Measurements from ENCODE around the gene OR2AJ1.

Gene OR2AJ1, protein sequence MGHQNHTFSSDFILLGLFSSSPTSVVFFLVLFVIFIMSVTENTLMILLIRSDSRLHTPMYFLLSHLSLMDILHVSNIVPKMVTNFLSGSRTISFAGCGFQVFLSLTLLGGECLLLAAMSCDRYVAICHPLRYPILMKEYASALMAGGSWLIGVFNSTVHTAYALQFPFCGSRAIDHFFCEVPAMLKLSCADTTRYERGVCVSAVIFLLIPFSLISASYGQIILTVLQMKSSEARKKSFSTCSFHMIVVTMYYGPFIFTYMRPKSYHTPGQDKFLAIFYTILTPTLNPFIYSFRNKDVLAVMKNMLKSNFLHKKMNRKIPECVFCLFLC

GRCh38 chr1:247924868-247925267 is at the start of gene OR2AJ1:
Gene OR2AJ1, plus strand, starts transcription at chr1:247924889. Its CDS starts 8,880 bp downstream, at chr1:247933769.
- DNase-seq, result no peak

GRCh38 chr1:247883346-247883745 is 41.3 kb upstream of the OR2AJ1 start:
- no peak for DNase-seq

DNA sequence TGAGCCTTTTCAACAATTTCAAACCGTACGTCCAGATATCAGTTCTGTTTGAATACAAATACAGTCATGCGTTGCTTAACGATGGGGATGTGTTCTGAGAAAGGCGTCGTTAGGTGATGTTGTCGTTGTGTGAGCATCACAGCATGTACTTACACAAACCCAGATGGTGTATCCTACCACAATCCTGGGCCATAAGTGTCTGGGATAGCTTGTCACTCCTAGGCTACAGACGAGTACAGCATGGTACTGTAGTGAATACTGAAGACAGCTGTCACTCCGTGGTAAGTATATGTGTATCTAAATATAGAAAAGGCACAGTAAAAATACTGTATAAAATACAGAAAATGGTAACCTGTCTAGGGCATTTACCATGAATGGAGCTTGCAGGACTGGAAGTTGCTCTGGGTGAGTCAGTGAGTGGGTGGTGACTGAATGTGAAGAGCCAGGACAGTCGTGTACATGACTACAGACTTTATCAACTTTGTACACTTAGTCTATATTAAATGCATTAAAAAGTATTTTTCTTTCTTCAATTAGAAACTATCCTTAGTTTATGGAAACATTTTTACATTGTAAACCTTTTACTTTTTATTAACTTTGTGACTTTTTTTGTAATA is 39.8 kb upstream of the OR2AJ1 start:
- no peak for DNase-seq

GRCh38 chr1:247895163-247895637 is 29.5 kb upstream of the OR2AJ1 start, which contains the start of gene OR2W3:
Gene OR2W3, plus strand, starts transcription at chr1:247895587. Its CDS starts 0 bp downstream, at chr1:247895587.
- no peak for DNase-seq

DNA sequence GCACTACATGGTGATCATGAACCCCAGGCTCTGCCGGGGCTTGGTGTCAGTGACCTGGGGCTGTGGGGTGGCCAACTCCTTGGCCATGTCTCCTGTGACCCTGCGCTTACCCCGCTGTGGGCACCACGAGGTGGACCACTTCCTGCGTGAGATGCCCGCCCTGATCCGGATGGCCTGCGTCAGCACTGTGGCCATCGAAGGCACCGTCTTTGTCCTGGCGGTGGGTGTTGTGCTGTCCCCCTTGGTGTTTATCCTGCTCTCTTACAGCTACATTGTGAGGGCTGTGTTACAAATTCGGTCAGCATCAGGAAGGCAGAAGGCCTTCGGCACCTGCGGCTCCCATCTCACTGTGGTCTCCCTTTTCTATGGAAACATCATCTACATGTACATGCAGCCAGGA is 28.7 kb upstream of the OR2AJ1 start:
- no peak for DNase-seq

- DNase-seq, result no peak
These were observed 20.6 kb upstream of the OR2AJ1 start for GRCh38 chr1:247904122-247904521.

DNA sequence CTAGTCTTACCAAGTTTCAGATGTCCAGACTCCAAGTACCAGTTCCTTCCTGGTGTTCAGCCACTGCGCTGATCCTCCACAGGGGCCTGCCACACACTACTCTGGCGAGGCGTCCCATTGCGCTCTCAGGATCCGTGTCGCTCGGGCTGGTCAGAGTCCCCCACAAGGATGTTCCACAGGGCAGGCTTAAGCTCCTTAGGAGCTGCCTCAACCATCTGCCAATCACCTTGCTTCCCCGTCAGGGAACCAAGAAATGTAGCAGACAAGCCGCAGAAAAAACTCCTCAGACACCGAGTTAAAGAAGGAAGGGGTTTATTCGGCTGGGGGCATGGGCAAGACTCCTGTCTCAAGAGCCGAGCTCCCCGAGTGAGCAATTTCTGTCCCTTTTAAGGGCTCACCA is 19.5 kb upstream of the OR2AJ1 start:
- DNase-seq, result no peak

GRCh38 chr1:247905910-247906503 is 18.7 kb upstream of the OR2AJ1 start:
- DNase-seq, result no peak

DNA sequence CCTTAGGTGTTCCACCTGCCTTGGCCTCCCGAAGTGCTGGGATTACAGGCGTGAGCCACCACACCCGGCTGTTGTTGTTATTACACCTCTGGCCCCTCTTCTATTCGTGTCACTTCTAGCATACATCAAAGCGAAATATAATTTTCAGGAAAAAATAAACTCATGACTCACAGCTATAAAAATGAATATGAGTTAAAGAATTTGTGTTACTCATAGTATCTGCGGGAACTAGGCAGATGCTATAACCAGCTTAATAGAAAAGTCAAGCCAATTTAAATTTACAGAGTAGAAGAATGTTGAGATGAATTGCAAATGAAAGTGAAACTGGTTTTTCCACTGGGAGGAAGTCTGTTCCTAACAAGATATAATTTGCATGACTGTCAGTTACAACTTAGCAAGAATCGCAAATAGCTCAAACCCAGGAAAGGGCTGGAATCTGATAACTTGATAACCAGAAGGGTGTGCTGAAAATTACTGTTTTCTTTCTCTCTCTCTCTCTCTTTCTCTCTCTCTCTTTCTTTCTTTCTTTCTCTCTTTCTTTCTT is 18.1 kb upstream of the OR2AJ1 start:
- DNase-seq, result peak; percentile 29

- no peak for DNase-seq
These were observed 15.9 kb upstream of the OR2AJ1 start for GRCh38 chr1:247908766-247909165.

DNA sequence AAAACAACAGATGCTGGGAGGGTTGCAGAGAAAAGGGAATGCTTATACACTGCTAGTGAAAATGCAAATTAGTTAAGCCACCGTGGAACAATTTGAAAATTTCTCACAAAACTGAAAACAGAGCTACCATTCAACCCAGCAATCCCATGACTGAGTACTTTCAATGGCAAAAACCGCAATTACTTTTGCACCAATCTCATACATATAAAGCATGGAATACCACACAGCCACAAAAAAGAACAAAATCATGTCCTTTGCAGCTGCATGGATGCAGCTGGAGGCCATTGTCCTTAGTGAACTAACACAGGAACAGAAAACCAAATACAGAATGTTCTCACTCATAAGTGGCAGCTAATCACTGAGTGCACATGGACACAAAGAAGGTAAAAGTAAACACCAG is 10.9 kb upstream of the OR2AJ1 start:
- no peak for DNase-seq

- DNase-seq, result no peak
These were observed 9.6 kb upstream of the OR2AJ1 start for GRCh38 chr1:247914941-247915662.

GRCh38 chr1:247919952-247920351 is 4.7 kb upstream of the OR2AJ1 start, which contains the start of gene OR2T8:
Gene OR2T8, plus strand, starts transcription at chr1:247920252. Its CDS starts 766 bp downstream, at chr1:247921018.
- no peak for DNase-seq

DNA sequence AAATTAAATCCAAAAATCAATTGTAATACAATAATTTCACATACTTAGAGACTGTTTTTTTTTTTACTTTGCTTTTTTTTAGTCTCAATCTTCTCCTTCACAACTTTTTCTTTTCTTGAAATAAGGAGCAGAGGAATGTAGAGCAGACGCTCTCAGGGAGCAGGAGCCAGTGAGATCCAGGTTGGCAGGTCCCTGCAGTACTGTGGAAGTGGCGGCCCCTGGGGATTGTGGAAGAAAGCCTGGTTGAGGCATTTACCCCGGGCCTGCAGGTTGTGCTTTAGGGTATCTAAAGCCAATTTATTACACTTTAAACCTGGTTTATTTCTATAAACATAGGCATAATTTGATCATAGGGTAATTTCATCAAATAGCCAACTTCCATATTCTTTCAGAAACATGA is 748 bp upstream of the OR2AJ1 start:
- no peak for DNase-seq

DNA sequence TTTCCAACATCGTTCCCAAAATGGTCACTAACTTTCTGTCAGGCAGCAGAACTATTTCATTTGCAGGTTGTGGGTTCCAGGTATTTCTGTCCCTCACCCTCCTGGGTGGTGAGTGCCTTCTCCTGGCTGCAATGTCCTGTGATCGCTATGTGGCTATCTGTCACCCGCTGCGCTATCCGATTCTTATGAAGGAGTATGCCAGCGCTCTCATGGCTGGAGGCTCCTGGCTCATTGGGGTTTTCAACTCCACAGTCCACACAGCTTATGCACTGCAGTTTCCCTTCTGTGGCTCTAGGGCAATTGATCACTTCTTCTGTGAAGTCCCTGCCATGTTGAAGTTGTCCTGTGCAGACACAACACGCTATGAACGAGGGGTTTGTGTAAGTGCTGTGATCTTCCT is 9.3 kb downstream of the OR2AJ1 start:
- no peak for DNase-seq

DNA sequence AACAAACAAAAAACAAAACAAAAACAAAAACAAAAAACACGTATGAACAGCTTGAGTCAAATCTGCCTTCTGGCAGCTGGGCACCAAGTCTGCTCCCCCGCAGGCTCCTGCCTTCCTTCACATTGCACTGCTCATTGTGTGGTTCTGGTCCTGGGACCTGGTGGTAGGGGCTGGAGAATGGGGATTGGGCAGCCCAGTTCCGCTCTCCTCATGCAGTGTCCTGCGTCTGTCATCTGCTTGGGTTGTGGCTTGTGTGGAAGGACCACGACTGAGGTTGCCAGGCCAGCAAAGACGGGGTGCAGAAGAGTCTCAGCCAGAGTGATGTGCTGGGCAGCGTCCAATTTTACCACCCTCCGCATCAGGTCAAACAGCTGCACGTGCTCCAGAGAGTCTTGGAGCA is 11.1 kb downstream of the OR2AJ1 start:
- no peak for DNase-seq

- DNase-seq, result no peak
These were observed 11.7 kb downstream of the OR2AJ1 start for GRCh38 chr1:247936415-247936814.

GRCh38 chr1:247936965-247937734 is 12.5 kb downstream of the OR2AJ1 start:
- DNase-seq, result peak; percentile 97

- DNase-seq, result no peak
These were observed 17.9 kb downstream of the OR2AJ1 start for GRCh38 chr1:247942624-247943023.

DNA sequence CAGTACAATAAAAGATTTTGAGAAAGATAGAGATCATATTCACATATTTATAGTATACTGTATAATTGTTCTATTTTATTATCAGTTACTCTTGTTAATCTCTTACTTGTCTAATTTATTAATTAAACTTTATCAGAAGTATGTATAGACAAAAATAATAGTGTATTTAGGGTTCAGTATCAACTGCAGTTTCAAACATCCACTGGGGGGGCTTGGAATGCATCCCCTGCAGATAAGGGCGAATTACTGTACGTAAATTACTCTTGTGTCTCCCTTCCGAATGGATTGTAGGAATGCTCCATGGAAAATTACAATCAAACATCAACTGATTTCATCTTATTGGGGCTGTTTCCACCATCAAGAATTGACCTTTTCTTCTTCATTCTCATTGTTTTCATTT is 23.9 kb downstream of the OR2AJ1 start, which contains the start of gene OR2L8:
Gene OR2L8 (plus strand): TSS at position 301 of the 400 bp plus-strand sequence. CDS start 0 bp downstream, at position 301.
- DNase-seq, result no peak

GRCh38 chr1:247953408-247953807 is 28.7 kb downstream of the OR2AJ1 start:
- DNase-seq, result no peak

DNA sequence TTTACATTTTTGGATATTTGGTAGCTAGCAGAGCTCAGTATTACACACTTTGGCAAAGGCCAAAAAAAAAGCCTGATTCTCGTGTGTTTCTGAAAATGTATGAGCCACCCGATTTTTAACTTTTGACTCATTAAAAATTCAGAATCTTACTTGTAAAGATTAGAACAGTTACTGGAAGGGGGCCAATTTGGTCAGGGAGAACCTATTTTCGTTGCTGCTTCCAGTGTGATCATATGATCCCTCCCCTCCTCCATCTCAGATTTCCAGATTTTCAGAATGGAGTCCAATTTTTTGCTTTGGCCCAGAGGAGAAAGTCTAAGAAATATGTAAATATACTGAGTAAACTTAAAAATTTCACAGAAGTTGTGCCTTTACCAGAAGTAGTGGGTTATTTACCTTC is 37.1 kb downstream of the OR2AJ1 start:
- DNase-seq, result no peak

Measured in stimulated activated CD8-positive, alpha-beta memory T cell treated with anti-CD3 and anti-CD28 coated beads, Interleukin-4, amount 100 ng/mL, for 48 hours (primary cell).